ENCODE measurements around the gene SGK1. TPM values are rescaled to one million over a fixed set of nuclear protein-coding genes. Genes with fewer than 3 reads are reported as not detected.
"Not testable (repeated sequence)": the region's sequence is repeated elsewhere in the genome, so short reads cannot be mapped to it uniquely, and the experiment has no call there.

SGK1 gene
- polyA plus RNA-seq, 1 donor (not counting 4 experiments of a cell fraction or from before 2014, with no cell fraction given) = 156 TPM

DNA sequence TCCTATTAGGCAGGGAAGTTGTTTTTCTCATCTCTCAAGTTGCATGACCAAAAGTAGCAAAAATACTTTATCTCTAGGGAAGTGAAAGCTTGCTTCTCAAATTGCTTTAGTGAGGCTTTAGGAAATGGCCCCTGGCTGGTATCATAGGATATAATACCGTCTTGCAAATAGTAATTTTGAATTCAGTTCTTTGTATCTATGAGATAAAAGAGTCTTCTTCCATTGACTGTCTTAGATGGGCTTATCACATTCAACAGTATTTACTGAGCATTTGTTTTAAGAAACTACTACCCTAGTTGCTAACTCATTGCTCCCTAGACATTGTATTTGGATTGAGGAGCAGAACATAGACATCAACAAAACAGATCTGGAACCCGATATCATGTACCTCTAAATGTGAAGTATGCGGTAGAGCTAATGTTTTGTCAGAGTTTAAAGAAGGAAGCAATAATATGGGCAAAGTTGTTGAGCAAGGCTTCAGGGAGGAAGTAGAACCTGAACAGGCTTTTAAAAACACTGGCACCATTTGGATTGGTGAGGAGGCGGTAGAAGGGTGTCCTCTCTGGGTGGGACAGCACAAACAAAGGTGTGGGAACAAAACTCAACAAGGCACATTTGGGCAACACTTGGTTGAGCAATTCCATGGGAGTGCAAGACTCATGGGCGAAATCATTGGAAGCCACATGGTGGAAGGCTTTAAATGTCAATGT, 101.5 kb downstream of the SGK1 start:
- Histone ChIP-seq H3K9ac (ENCODE audit: control insufficient read depth, extremely low read depth, insufficient read depth, low read length) (no peak overlapping the region), H3K4me2 (ENCODE audit: control insufficient read depth, extremely low read depth, insufficient read depth, low read depth, low read length) (no peak overlapping the region), H3K9me1 (ENCODE audit: control insufficient read depth, extremely low read depth, insufficient read depth, low read length) (no peaks in the 10 kb centered on the region), H3K9me3 (ENCODE audit: control insufficient read depth, low read depth, low read length) (no peaks in the 10 kb centered on the region), H4K20me1 (ENCODE audit: control insufficient read depth, extremely low read depth, insufficient read depth, low read length) (no peaks in the 10 kb centered on the region), H2AFZ (ENCODE audit: control insufficient read depth, low read length) (no peak overlapping the region), H3K4me1 (ENCODE audit: control insufficient read depth, extremely low read depth, insufficient read depth, low read length) (no peaks in the 10 kb centered on the region), H3K79me2 (ENCODE audit: control insufficient read depth, insufficient read depth, low read length) (no peaks in the 10 kb centered on the region), H3K4me3 (ENCODE audit: control insufficient read depth in 2 of 3, extremely low read depth in 1 of 3, insufficient read depth in 2 of 3, low read depth in 1 of 3, low read length in 3 of 3) (no peak overlapping the region), H3K36me3 (ENCODE audit: control insufficient read depth in 2 of 2, extremely low read depth in 1 of 2, insufficient read depth in 2 of 2, low read length in 2 of 2) (no peaks in the 10 kb centered on the region), H3K27me3 (ENCODE audit: control insufficient read depth, extremely low read depth, insufficient read depth, low read length) (no peaks in the 10 kb centered on the region), H3K27ac (ENCODE audit: control insufficient read depth, insufficient read depth, low read length) (no peak overlapping the region)
- no peak for DNase-seq (ENCODE audit: low read depth, low spot score)
- dilution Hi-C loops (cut with MboI; ENCODE audit: extremely low pct_ligation_motif_present, low sequenced_read_pairs) = no loop called here
- no peak for TF ChIP-seq EZH2 (IDR thresholded peaks at IDR 0.05; ENCODE audit: low read length)
- TF ChIP-seq, protein P1, sequence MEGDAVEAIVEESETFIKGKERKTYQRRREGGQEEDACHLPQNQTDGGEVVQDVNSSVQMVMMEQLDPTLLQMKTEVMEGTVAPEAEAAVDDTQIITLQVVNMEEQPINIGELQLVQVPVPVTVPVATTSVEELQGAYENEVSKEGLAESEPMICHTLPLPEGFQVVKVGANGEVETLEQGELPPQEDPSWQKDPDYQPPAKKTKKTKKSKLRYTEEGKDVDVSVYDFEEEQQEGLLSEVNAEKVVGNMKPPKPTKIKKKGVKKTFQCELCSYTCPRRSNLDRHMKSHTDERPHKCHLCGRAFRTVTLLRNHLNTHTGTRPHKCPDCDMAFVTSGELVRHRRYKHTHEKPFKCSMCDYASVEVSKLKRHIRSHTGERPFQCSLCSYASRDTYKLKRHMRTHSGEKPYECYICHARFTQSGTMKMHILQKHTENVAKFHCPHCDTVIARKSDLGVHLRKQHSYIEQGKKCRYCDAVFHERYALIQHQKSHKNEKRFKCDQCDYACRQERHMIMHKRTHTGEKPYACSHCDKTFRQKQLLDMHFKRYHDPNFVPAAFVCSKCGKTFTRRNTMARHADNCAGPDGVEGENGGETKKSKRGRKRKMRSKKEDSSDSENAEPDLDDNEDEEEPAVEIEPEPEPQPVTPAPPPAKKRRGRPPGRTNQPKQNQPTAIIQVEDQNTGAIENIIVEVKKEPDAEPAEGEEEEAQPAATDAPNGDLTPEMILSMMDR (optimal IDR thresholded peaks at IDR 0.05 in 1 of 3, IDR thresholded peaks at IDR 0.05 in 1 of 3, conservative IDR thresholded peaks at IDR 0.05 in 1 of 3; ENCODE audit: extremely low read depth in 1 of 3, insufficient read depth in 2 of 3, low read length in 3 of 3) = no peak
- no peak for FAIRE-seq

DNA sequence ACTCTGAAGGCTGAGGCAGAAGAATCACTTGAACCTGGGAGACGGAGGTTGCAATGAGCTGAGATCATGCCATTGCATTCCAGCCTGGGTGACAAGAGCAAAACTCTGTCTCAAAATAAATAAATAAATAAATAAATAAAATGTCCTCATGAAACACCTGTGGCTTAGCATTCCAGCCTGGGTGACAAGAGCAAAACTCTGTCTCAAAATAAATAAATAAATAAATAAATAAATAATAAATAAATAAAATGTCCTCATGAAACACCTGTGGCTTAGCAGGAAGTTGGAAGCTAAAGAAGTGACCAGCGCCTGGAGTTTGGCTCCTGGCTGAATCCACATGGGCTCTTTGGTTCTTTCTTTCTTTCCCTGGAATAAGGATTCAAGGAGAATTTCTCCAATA, 104.5 kb downstream of the SGK1 start:
- H3K9me3 ChIP-seq (ENCODE audit: control insufficient read depth, low read depth, low read length); H3K27me3 ChIP-seq (ENCODE audit: control insufficient read depth, extremely low read depth, insufficient read depth, low read length); FAIRE-seq; H3K4me1 ChIP-seq (ENCODE audit: control insufficient read depth, extremely low read depth, insufficient read depth, low read length); H3K36me3 ChIP-seq (ENCODE audit: control insufficient read depth in 2 of 2, extremely low read depth in 1 of 2, insufficient read depth in 2 of 2, low read length in 2 of 2); DNase-seq (ENCODE audit: low read depth, low spot score); H4K20me1 ChIP-seq (ENCODE audit: control insufficient read depth, extremely low read depth, insufficient read depth, low read length); dilution Hi-C loops (cut with MboI; ENCODE audit: extremely low pct_ligation_motif_present, low sequenced_read_pairs); H3K4me2 ChIP-seq (ENCODE audit: control insufficient read depth, extremely low read depth, insufficient read depth, low read depth, low read length); H3K79me2 ChIP-seq (ENCODE audit: control insufficient read depth, insufficient read depth, low read length); H2AFZ ChIP-seq (ENCODE audit: control insufficient read depth, low read length); H3K9me1 ChIP-seq (ENCODE audit: control insufficient read depth, extremely low read depth, insufficient read depth, low read length); H3K4me3 ChIP-seq (ENCODE audit: control insufficient read depth in 2 of 3, extremely low read depth in 1 of 3, insufficient read depth in 2 of 3, low read depth in 1 of 3, low read length in 3 of 3); H3K9ac ChIP-seq (ENCODE audit: control insufficient read depth, extremely low read depth, insufficient read depth, low read length); H3K27ac ChIP-seq (ENCODE audit: control insufficient read depth, insufficient read depth, low read length): not testable (repeated sequence)

DNA sequence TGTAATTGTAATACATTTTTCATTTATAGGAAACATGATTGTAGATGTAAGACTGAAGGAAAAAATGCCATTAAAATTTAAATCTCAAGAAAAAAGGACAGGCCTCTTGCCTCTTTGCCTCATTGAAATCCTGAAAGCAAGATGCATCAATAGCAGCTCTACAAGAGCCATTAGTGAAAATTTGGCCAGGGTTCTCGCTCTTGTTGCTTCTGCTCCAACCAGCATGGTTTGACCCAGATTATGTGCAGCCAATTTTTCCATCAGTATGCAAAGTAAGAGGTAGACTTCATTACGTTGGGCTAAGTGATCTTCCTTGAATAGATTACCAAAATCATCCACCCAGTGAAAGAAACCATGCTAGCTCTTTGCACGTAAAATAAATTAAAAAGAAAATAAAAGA, 106.6 kb downstream of the SGK1 start:
- DNase-seq (ENCODE audit: low read depth, low spot score) (no peak), FAIRE-seq (no peak)
- Histone ChIP-seq H3K36me3 (ENCODE audit: control insufficient read depth in 2 of 2, extremely low read depth in 1 of 2, insufficient read depth in 2 of 2, low read length in 2 of 2) (no peaks in the 10 kb centered on the region), H3K9me3 (ENCODE audit: control insufficient read depth, low read depth, low read length) (no peaks in the 10 kb centered on the region), H2AFZ (ENCODE audit: control insufficient read depth, low read length) (no peak overlapping the region), H3K4me2 (ENCODE audit: control insufficient read depth, extremely low read depth, insufficient read depth, low read depth, low read length) (no peak overlapping the region), H3K9me1 (ENCODE audit: control insufficient read depth, extremely low read depth, insufficient read depth, low read length) (no peaks in the 10 kb centered on the region), H3K4me3 (ENCODE audit: control insufficient read depth in 2 of 3, extremely low read depth in 1 of 3, insufficient read depth in 2 of 3, low read depth in 1 of 3, low read length in 3 of 3) (no peak overlapping the region), H3K27ac (ENCODE audit: control insufficient read depth, insufficient read depth, low read length) (no peak overlapping the region), H3K9ac (ENCODE audit: control insufficient read depth, extremely low read depth, insufficient read depth, low read length) (no peak overlapping the region), H4K20me1 (ENCODE audit: control insufficient read depth, extremely low read depth, insufficient read depth, low read length) (no peaks in the 10 kb centered on the region), H3K27me3 (ENCODE audit: control insufficient read depth, extremely low read depth, insufficient read depth, low read length) (no peaks in the 10 kb centered on the region), H3K79me2 (ENCODE audit: control insufficient read depth, insufficient read depth, low read length) (no peaks in the 10 kb centered on the region), H3K4me1 (ENCODE audit: control insufficient read depth, extremely low read depth, insufficient read depth, low read length) (no peaks in the 10 kb centered on the region)
- dilution Hi-C loops (cut with MboI; ENCODE audit: extremely low pct_ligation_motif_present, low sequenced_read_pairs) = no loop called here
- TF ChIP-seq, protein P1 (optimal IDR thresholded peaks at IDR 0.05 in 1 of 3, IDR thresholded peaks at IDR 0.05 in 1 of 3, conservative IDR thresholded peaks at IDR 0.05 in 1 of 3; ENCODE audit: extremely low read depth in 1 of 3, insufficient read depth in 2 of 3, low read length in 3 of 3) = no peak
- TF ChIP-seq EZH2 (IDR thresholded peaks at IDR 0.05; ENCODE audit: low read length) = no peak

Data from keratinocyte (primary cell).